Neural crest cell (in vitro differentiated cells): ENCODE data around the gene KIAA1614. TPM values are rescaled to one million over a fixed set of nuclear protein-coding genes. Genes with fewer than 3 reads are reported as not detected.

Source experiments
- DNase-seq: peaks from one replicate; pipeline ENCODE4 v3.0.0; 2021; ENCODE audit warnings: low read depth, mixed read lengths, low spot score
- H3K27ac Mint-ChIP-seq: one replicate; pipeline ENCODE4 v1.8.0; 2021; ENCODE audit warnings: mild to moderate bottlenecking, mixed read lengths; ENCODE audit not compliant: unreplicated experiment
- H3K27me3 Mint-ChIP-seq: 2 replicates; pipeline ENCODE4 v1.8.0; 2021; ENCODE audit warnings: low read depth, mild to moderate bottlenecking, mixed read lengths
- H3K36me3 Mint-ChIP-seq: 2 replicates; pipeline ENCODE4 v1.8.0; 2021; ENCODE audit warnings: low read depth, mild to moderate bottlenecking, mixed read lengths
- H3K4me1 Mint-ChIP-seq: 2 replicates; pipeline ENCODE4 v1.8.0; 2021; ENCODE audit warnings: mixed read lengths
- H3K4me3 Mint-ChIP-seq: one replicate; pipeline ENCODE4 v1.8.0; 2021; ENCODE audit warnings: mild to moderate bottlenecking, mixed read lengths
- H3K9me3 Mint-ChIP-seq: 2 replicates; pipeline ENCODE4 v1.8.0; 2021; ENCODE audit warnings: mixed read lengths
- CTCF ChIP-seq: fragments of 200-600 bp; sonication (generic); conservative IDR thresholded peaks from 2 replicates; pipeline ENCODE4 v1.5.0; 2021; ENCODE audit warnings: antibody characterized with exemption, mild to moderate bottlenecking
- total RNA-seq: library from RNA; stranded (reverse); gene quantifications from 2 replicates; pipeline ENCODE4 v1.2.1, GENCODE V29; 2021

Gene KIAA1614
- total RNA-seq, 1 donor from 2014 or later: 2.1 TPM

- peaks cover 6% of the 10 kb centered on the region for H3K4me1 Mint-ChIP-seq
- H3K27me3 Mint-ChIP-seq: no peaks in the 10 kb centered on the region
- no peak overlapping the region for H3K27ac Mint-ChIP-seq
- H3K9me3 Mint-ChIP-seq: no peaks in the 10 kb centered on the region
- no peak for TF ChIP-seq CTCF
- no peak for DNase-seq
- peaks cover 29% of the 10 kb centered on the region for H3K36me3 Mint-ChIP-seq
- no peak overlapping the region for H3K4me3 Mint-ChIP-seq
Observed at GRCh38 chr1:180988253-180988752, 75.6 kb downstream of the KIAA1614 start.

- DNase-seq: no peak
- no peak overlapping the region for H3K27ac Mint-ChIP-seq
- H3K9me3 Mint-ChIP-seq: no peaks in the 10 kb centered on the region
- peaks cover 8% of the 10 kb centered on the region for H3K36me3 Mint-ChIP-seq
- TF ChIP-seq CTCF: no peak
- no peaks in the 10 kb centered on the region for H3K27me3 Mint-ChIP-seq
- no peak overlapping the region for H3K4me3 Mint-ChIP-seq
- peaks cover 3% of the 10 kb centered on the region for H3K4me1 Mint-ChIP-seq
Observed at GRCh38 chr1:180994262-180994661, 81.6 kb downstream of the KIAA1614 start.

- Mint-ChIP-seq H3K36me3 (peaks cover 9% of the 10 kb centered on the region), H3K9me3 (no peaks in the 10 kb centered on the region), H3K27me3 (no peaks in the 10 kb centered on the region), H3K4me3 (no peak overlapping the region), H3K27ac (no peak overlapping the region), H3K4me1 (peaks cover 3% of the 10 kb centered on the region)
- no peak for TF ChIP-seq CTCF
- no peak for DNase-seq
Observed at GRCh38 chr1:180997843-180998504, 85.3 kb downstream of the KIAA1614 start.

Other genes starting within 250 kb of the KIAA1614 start
- 24.0 and 24.4 TPM in 2 replicates for gene STX6, start 110.0 kb downstream of the KIAA1614 start, total RNA-seq
- gene MR1, start 121.1 kb downstream of the KIAA1614 start, total RNA-seq: 0.21 TPM in 1 of 2 replicates, not detected in the other
- gene IER5, start 175.8 kb downstream of the KIAA1614 start, total RNA-seq: 7.5 and 7.7 TPM in 2 replicates